HCT116 (cell line): ENCODE data around the gene SNX1.
"Not testable (repeated sequence)": the region's sequence is repeated elsewhere in the genome, so short reads cannot be mapped to it uniquely, and the experiment has no call there.

Experiments used
- EGR1 ChIP-seq: IDR thresholded peaks from 2 replicates; pipeline ENCODE4 v1.6.1; 2012; ENCODE audit warnings: low read depth
- EZH2phosphoT487 ChIP-seq: fragments of 200-600 bp; IDR thresholded peaks from 2 replicates; pipeline ENCODE4 v1.6.1; 2018; ENCODE audit warnings: antibody characterized with exemption, borderline replicate concordance
- POLR2A ChIP-seq: IDR thresholded peaks from 2 replicates; pipeline ENCODE4 v1.7.0; 2011; ENCODE audit warnings: borderline replicate concordance; ENCODE audit not compliant: insufficient read depth, insufficient read length; ENCODE audit errors: extremely low read depth
- POLR2AphosphoS5 ChIP-seq: IDR thresholded peaks from 2 replicates; pipeline ENCODE4 v1.6.1; 2011; ENCODE audit warnings: mild to moderate bottlenecking, low read depth, low read length, moderate library complexity
- SIN3A ChIP-seq: IDR thresholded peaks from 2 replicates; pipeline ENCODE4 v1.6.1; 2012; ENCODE audit warnings: low read depth
- SP1 ChIP-seq: IDR thresholded peaks from 2 replicates; pipeline ENCODE4 v1.6.1; 2012; ENCODE audit warnings: low read depth
- YY1 ChIP-seq: IDR thresholded peaks from 2 replicates; pipeline ENCODE4 v1.6.1; 2011; ENCODE audit warnings: low read length, low read depth, moderate library complexity, mild to moderate bottlenecking; ENCODE audit not compliant: insufficient replicate concordance; ENCODE audit errors: extremely low read depth
- ZNF274 ChIP-seq: fragments of 200-500 bp; sonication (Bioruptor generic); IDR thresholded peaks from 2 replicates; pipeline ENCODE4 v1.6.1; 2014; ENCODE audit warnings: mild to moderate bottlenecking, low read depth, low read length, inconsistent platforms
- TF ChIP-seq, protein P1 (sequence below), 3 experiments: fragments of 200-600 bp in 1 of 3; sonication (generic) in 1 of 3; IDR thresholded peaks in 2 of 3; conservative IDR thresholded peaks in 1 of 3; 2 replicates each; pipeline ENCODE4 v1.5.1; 2012 to 2017; ENCODE audit warnings: low read depth in 2 of 3, low read length in 2 of 3, antibody characterized with exemption in 1 of 3, borderline replicate concordance in 1 of 3, control low read depth in 1 of 3, mild to moderate bottlenecking in 1 of 3, mixed read lengths in 1 of 3, mixed run types in 1 of 3, moderate library complexity in 1 of 3; ENCODE audit not compliant: insufficient read depth in 1 of 3

DNA sequence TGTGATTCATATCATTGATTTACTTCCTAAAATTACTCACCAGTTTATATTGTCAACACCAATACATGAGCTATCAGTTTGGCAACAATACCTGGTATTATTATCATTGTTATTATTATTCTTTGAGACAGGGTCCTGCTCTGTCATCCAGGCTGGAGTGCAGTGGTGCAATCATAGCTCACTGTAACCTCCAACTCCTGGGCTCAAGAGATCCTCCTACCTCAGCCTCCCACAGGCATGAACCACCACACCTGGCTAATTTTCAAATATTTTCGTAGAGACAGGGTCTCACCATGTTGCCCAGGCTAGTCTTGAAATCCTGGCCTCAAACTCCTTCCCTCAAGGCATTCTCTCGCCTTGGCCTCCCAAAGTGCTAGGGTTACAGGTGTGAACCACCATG is 22.3 kb upstream of the SNX1 start:
- not testable (repeated sequence) for TF ChIP-seq YY1, EGR1, POLR2AphosphoS5, SIN3A, POLR2A, SP1, ZNF274, EZH2phosphoT487
- TF ChIP-seq, protein P1, sequence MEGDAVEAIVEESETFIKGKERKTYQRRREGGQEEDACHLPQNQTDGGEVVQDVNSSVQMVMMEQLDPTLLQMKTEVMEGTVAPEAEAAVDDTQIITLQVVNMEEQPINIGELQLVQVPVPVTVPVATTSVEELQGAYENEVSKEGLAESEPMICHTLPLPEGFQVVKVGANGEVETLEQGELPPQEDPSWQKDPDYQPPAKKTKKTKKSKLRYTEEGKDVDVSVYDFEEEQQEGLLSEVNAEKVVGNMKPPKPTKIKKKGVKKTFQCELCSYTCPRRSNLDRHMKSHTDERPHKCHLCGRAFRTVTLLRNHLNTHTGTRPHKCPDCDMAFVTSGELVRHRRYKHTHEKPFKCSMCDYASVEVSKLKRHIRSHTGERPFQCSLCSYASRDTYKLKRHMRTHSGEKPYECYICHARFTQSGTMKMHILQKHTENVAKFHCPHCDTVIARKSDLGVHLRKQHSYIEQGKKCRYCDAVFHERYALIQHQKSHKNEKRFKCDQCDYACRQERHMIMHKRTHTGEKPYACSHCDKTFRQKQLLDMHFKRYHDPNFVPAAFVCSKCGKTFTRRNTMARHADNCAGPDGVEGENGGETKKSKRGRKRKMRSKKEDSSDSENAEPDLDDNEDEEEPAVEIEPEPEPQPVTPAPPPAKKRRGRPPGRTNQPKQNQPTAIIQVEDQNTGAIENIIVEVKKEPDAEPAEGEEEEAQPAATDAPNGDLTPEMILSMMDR (IDR thresholded peaks at IDR 0.05 in 2 of 3, conservative IDR thresholded peaks at IDR 0.05 in 1 of 3; ENCODE audit: borderline replicate concordance in 1 of 3, insufficient read depth in 1 of 3, low read depth in 2 of 3, low read length in 2 of 3) = not testable (repeated sequence)
